ENCODE results near the gene MYOCD.

DNA sequence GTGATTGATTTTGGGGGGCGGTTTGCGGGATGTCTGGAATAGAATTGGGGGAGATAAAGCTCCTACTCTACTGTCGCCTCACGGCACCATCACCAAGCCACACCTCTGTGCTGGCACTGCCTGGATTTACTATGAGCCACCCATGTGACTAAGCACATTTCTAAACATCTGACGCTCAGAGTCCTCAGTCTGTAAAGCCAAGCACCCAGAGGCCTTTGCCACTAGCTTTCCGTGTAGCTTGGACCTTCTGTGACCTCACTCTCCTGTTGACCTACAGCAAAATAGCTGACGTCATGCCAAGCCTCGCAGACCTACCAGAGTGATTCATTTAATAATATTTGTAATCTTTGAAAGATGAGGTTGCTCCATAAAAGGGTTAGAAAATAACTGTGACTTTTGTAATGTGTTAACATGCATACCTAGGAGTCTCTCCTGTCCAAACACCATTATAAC, 38.5 kb upstream of the MYOCD start:
- TF ChIP-seq, protein P1, sequence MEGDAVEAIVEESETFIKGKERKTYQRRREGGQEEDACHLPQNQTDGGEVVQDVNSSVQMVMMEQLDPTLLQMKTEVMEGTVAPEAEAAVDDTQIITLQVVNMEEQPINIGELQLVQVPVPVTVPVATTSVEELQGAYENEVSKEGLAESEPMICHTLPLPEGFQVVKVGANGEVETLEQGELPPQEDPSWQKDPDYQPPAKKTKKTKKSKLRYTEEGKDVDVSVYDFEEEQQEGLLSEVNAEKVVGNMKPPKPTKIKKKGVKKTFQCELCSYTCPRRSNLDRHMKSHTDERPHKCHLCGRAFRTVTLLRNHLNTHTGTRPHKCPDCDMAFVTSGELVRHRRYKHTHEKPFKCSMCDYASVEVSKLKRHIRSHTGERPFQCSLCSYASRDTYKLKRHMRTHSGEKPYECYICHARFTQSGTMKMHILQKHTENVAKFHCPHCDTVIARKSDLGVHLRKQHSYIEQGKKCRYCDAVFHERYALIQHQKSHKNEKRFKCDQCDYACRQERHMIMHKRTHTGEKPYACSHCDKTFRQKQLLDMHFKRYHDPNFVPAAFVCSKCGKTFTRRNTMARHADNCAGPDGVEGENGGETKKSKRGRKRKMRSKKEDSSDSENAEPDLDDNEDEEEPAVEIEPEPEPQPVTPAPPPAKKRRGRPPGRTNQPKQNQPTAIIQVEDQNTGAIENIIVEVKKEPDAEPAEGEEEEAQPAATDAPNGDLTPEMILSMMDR (IDR thresholded peaks at IDR 0.05): no peak
- no peak for TF ChIP-seq ZNF138 (CRISPR knock-in tag; conservative IDR thresholded peaks at IDR 0.05)
- TF ChIP-seq CREB1 (CRISPR knock-in tag; IDR thresholded peaks at IDR 0.05): no peak
- TF ChIP-seq, protein P2, sequence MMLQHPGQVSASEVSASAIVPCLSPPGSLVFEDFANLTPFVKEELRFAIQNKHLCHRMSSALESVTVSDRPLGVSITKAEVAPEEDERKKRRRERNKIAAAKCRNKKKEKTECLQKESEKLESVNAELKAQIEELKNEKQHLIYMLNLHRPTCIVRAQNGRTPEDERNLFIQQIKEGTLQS (CRISPR knock-in tag; conservative IDR thresholded peaks at IDR 0.05): no peak
- TF ChIP-seq NFATC4 (CRISPR knock-in tag; IDR thresholded peaks at IDR 0.05): no peak
